GM06990 (cell line): Measurements from ENCODE around the gene ISM1.

Experiments
- DNase-seq: peaks from one replicate; pipeline ENCODE4 v3.0.0-alpha.2; 2011; ENCODE audit not compliant: insufficient read length; ENCODE audit errors: extremely low read depth
- H3K27me3 ChIP-seq: replicated peaks from 2 replicates; pipeline ENCODE4 v1.6.0; 2011; ENCODE audit warnings: low read length; ENCODE audit not compliant: control insufficient read depth, insufficient read depth
- H3K36me3 ChIP-seq: 2 replicates; pipeline ENCODE4 v1.5.1; 2011; ENCODE audit warnings: low read length; ENCODE audit not compliant: control insufficient read depth, insufficient read depth
- H3K4me3 ChIP-seq: replicated peaks from 2 replicates; pipeline ENCODE4 v1.5.1; 2011; ENCODE audit warnings: low read depth, mild to moderate bottlenecking, control low read depth, low read length
- CTCF ChIP-seq: IDR thresholded peaks from 2 replicates; pipeline ENCODE4 v1.5.1; 2011; ENCODE audit warnings: low read length, control low read depth, mild to moderate bottlenecking, inconsistent platforms; ENCODE audit not compliant: insufficient read depth, poor library complexity, severe bottlenecking

The ISM1 gene

GRCh38 chr20:13221673-13222318 is 722 bp downstream of the ISM1 start:
- H3K4me3 ChIP-seq: peak overlapping the region; percentile 6

GRCh38 chr20:13222319-13222716 is 1.2 kb downstream of the ISM1 start:
- TF ChIP-seq CTCF: no peak
- Histone ChIP-seq H3K4me3 (no peak overlapping the region), H3K27me3 (no peaks in the 10 kb centered on the region; the same call in 1 of the 2 replicates), H3K36me3 (no peaks in the 10 kb centered on the region)
- DNase-seq: no peak

More at GRCh38 chr20:13221673-13222318, 722 bp downstream of the ISM1 start:
- H3K36me3 ChIP-seq: no peaks in the 10 kb centered on the region
- DNase-seq: peak; percentile 49
- no peak for TF ChIP-seq CTCF
- no peaks in the 10 kb centered on the region; the same call in 1 of the 2 replicates for H3K27me3 ChIP-seq

GRCh38 chr20:13223736-13224520 is 2.9 kb downstream of the ISM1 start:
- no peak for TF ChIP-seq CTCF
- Histone ChIP-seq H3K36me3 (no peaks in the 10 kb centered on the region), H3K4me3 (no peak overlapping the region), H3K27me3 (no peaks in the 10 kb centered on the region; the same call in 1 of the 2 replicates)
- DNase-seq: no peak

GRCh38 chr20:13226367-13226766 is 5.3 kb downstream of the ISM1 start:
- TF ChIP-seq CTCF: no peak
- Histone ChIP-seq H3K4me3 (no peak overlapping the region), H3K36me3 (no peaks in the 10 kb centered on the region), H3K27me3 (no peaks in the 10 kb centered on the region; the same call in 1 of the 2 replicates)
- no peak for DNase-seq

GRCh38 chr20:13228771-13229170 is 7.7 kb downstream of the ISM1 start:
- Histone ChIP-seq H3K27me3 (no peaks in the 10 kb centered on the region), H3K4me3 (no peak overlapping the region), H3K36me3 (no peaks in the 10 kb centered on the region)
- TF ChIP-seq CTCF: no peak
- DNase-seq: no peak
